H9 (cell line): ENCODE results near the gene ANP32B. TPM values are rescaled to one million over a fixed set of nuclear protein-coding genes. Genes with fewer than 3 reads are reported as not detected.
"Not testable (repeated sequence)": the region's sequence is repeated elsewhere in the genome, so short reads cannot be mapped to it uniquely, and the experiment has no call there.

Experiments used
- DNase-seq: peaks from one replicate; pipeline ENCODE4 v3.0.0-alpha.2; 2017
- H2AFZ ChIP-seq: one replicate; pipeline ENCODE4 v1.6.1; 2013; ENCODE audit warnings: mild to moderate bottlenecking, low read length, control low read depth, moderate library complexity
- H2AK5ac ChIP-seq: 2 replicates; pipeline ENCODE4 v1.6.1; 2013; ENCODE audit warnings: low read length, control low read depth, mixed read lengths; ENCODE audit not compliant: insufficient read length
- H2BK120ac ChIP-seq: one replicate; pipeline ENCODE4 v1.6.1; 2013; ENCODE audit warnings: low read depth, mild to moderate bottlenecking, low read length, control low read depth, inconsistent platforms; ENCODE audit not compliant: poor library complexity, severe bottlenecking
- H2BK12ac ChIP-seq: 2 replicates; pipeline ENCODE4 v1.6.1; 2013; ENCODE audit warnings: low read length, control low read depth, mixed read lengths, low read depth; ENCODE audit not compliant: insufficient read length
- H2BK15ac ChIP-seq: 2 replicates; pipeline ENCODE4 v1.6.1; 2013; ENCODE audit warnings: low read depth, low read length, control low read depth
- H2BK20ac ChIP-seq: one replicate; pipeline ENCODE4 v1.6.1; 2013; ENCODE audit warnings: low read depth, mild to moderate bottlenecking, low read length, control low read depth, inconsistent platforms; ENCODE audit not compliant: poor library complexity, severe bottlenecking
- H2BK5ac ChIP-seq: 2 replicates; pipeline ENCODE4 v1.6.1; 2013; ENCODE audit warnings: low read length, control low read depth, mixed read lengths; ENCODE audit not compliant: insufficient read length
- H3K14ac ChIP-seq: 2 replicates; pipeline ENCODE4 v1.6.1; 2013; ENCODE audit warnings: low read length, control low read depth; ENCODE audit not compliant: insufficient read depth
- H3K18ac ChIP-seq: 2 replicates; pipeline ENCODE4 v1.6.1; 2013; ENCODE audit warnings: low read depth, mild to moderate bottlenecking, mixed read lengths, low read length, control low read depth; ENCODE audit not compliant: insufficient read length
- H3K23ac ChIP-seq: 2 replicates; pipeline ENCODE4 v1.6.1; 2013; ENCODE audit warnings: low read length, control low read depth, mixed read lengths, low read depth; ENCODE audit not compliant: insufficient read length
- H3K23me2 ChIP-seq: 2 replicates; pipeline ENCODE4 v1.6.1; 2013; ENCODE audit warnings: low read depth, mild to moderate bottlenecking, mixed read lengths, low read length, control low read depth; ENCODE audit not compliant: insufficient read length, poor library complexity, severe bottlenecking
- H3K27ac ChIP-seq: 2 replicates; pipeline ENCODE4 v1.5.1; 2013; ENCODE audit warnings: low read length, control low read depth, mixed read lengths, low read depth; ENCODE audit not compliant: insufficient read length
- H3K27me3 ChIP-seq: 2 replicates; pipeline ENCODE4 v1.6.1; 2013; ENCODE audit warnings: low read length, control low read depth, inconsistent platforms; ENCODE audit not compliant: insufficient read depth
- H3K4ac ChIP-seq: 2 replicates; pipeline ENCODE4 v1.6.1; 2013; ENCODE audit warnings: low read depth, mild to moderate bottlenecking, control low read depth, inconsistent platforms, low read length, moderate library complexity
- H3K4me1 ChIP-seq: 2 replicates; pipeline ENCODE4 v1.6.1; 2013; ENCODE audit warnings: low read length, control low read depth, inconsistent platforms; ENCODE audit not compliant: insufficient read depth
- H3K4me2 ChIP-seq: 2 replicates; pipeline ENCODE4 v1.6.1; 2013; ENCODE audit warnings: low read length, control low read depth, mixed read lengths; ENCODE audit not compliant: insufficient read length, insufficient read depth
- H3K56ac ChIP-seq: 2 replicates; pipeline ENCODE4 v1.6.1; 2013; ENCODE audit warnings: low read depth, mild to moderate bottlenecking, mixed read lengths, low read length, control low read depth; ENCODE audit not compliant: insufficient read length
- H3K79me1 ChIP-seq: 2 replicates; pipeline ENCODE4 v1.6.1; 2013; ENCODE audit warnings: low read depth, mild to moderate bottlenecking, moderate library complexity, low read length, control low read depth, inconsistent platforms; ENCODE audit not compliant: insufficient read depth, poor library complexity, severe bottlenecking
- H3K79me2 ChIP-seq: 2 replicates; pipeline ENCODE4 v1.6.1; 2013; ENCODE audit warnings: low read length, control low read depth, inconsistent platforms; ENCODE audit not compliant: insufficient read depth
- H3K9ac ChIP-seq: 2 replicates; pipeline ENCODE4 v1.6.1; 2013; ENCODE audit warnings: low read length, control low read depth, mixed read lengths; ENCODE audit not compliant: insufficient read length; ENCODE audit errors: extremely low read depth
- H3K9me3 ChIP-seq: one replicate; pipeline ENCODE4 v1.6.1; 2013; ENCODE audit warnings: low read depth, low read length, inconsistent platforms; ENCODE audit not compliant: control insufficient read depth
- H3T11ph ChIP-seq: one replicate; pipeline ENCODE4 v1.6.1; 2013; ENCODE audit warnings: mild to moderate bottlenecking, low read length, control low read depth, inconsistent platforms
- H4K20me1 ChIP-seq: one replicate; pipeline ENCODE4 v1.6.1; 2013; ENCODE audit not compliant: control insufficient read depth, insufficient read length, insufficient read depth
- H4K5ac ChIP-seq: 2 replicates; pipeline ENCODE4 v1.6.1; 2013; ENCODE audit warnings: low read depth, mild to moderate bottlenecking, mixed read lengths, low read length, control low read depth; ENCODE audit not compliant: insufficient read length
- H4K8ac ChIP-seq: replicated peaks from 2 replicates; pipeline ENCODE4 v1.6.1; 2013; ENCODE audit warnings: low read length, control low read depth, mixed read lengths, low read depth; ENCODE audit not compliant: insufficient read length
- H4K91ac ChIP-seq: 2 replicates; pipeline ENCODE4 v1.6.1; 2013; ENCODE audit warnings: low read depth, mild to moderate bottlenecking, moderate library complexity, mixed read lengths, low read length, control low read depth; ENCODE audit not compliant: insufficient read length
- H3K27ac Mint-ChIP-seq, 3 experiments: 2 replicates in 2 of 3; 3 replicates in 1 of 3; pipeline ENCODE4 v1.8.0; 2020 to 2021; ENCODE audit warnings: mixed read lengths in 3 of 3, mild to moderate bottlenecking in 1 of 3, moderate library complexity in 1 of 3
- H3K27me3 Mint-ChIP-seq: 2 replicates; pipeline ENCODE4 v1.8.0; 2021; ENCODE audit warnings: low read depth, mild to moderate bottlenecking, moderate library complexity, mixed read lengths
- H3K36me3 Mint-ChIP-seq, 3 experiments: 2 replicates in 2 of 3; 3 replicates in 1 of 3; pipeline ENCODE4 v1.8.0; 2020 to 2021; ENCODE audit warnings: low read depth in 3 of 3, mixed read lengths in 3 of 3; ENCODE audit not compliant: insufficient read depth in 1 of 3
- H3K4me1 Mint-ChIP-seq, 2 experiments: 2 replicates each; pipeline ENCODE4 v1.8.0; 2020; ENCODE audit warnings: mixed read lengths in 2 of 2
- H3K4me3 Mint-ChIP-seq, 2 experiments: 2 replicates in 1 of 2; 3 replicates in 1 of 2; pipeline ENCODE4 v1.8.0; 2020 to 2021; ENCODE audit warnings: mild to moderate bottlenecking in 2 of 2, mixed read lengths in 2 of 2, moderate library complexity in 1 of 2
- H3K9me3 Mint-ChIP-seq, 2 experiments: 2 replicates in 1 of 2; 3 replicates in 1 of 2; pipeline ENCODE4 v1.8.0; 2020; ENCODE audit warnings: mild to moderate bottlenecking in 2 of 2, mixed read lengths in 2 of 2, moderate library complexity in 1 of 2
- WGBS: extraction: QIAGEN DNeasy Blood & Tissue Kit; methylation state at CpG from one replicate; pipeline ENCODE4 v1.1.7; 2013; ENCODE audit warnings: missing lambda C conversion rate, low lambda C conversion rate, mixed read lengths; ENCODE audit not compliant: insufficient read length; ENCODE audit errors: extremely low coverage; 5-methylcytosine and 5-hydroxymethylcytosine counted together
- total RNA-seq: library from RNA; stranded (reverse); gene quantifications from 2 replicates; pipeline ENCODE4 v1.2.1, GENCODE V29; 2021
- TF ChIP-seq, protein P1 (sequence below): fragments of 200-600 bp; sonication (generic); conservative IDR thresholded peaks from 3 replicates; pipeline ENCODE4 v1.8.0; 2021; ENCODE audit warnings: antibody characterized with exemption, mild to moderate bottlenecking

The ANP32B gene
- total RNA-seq, 1 experiment from 2014 or later = 91.6 TPM

DNA sequence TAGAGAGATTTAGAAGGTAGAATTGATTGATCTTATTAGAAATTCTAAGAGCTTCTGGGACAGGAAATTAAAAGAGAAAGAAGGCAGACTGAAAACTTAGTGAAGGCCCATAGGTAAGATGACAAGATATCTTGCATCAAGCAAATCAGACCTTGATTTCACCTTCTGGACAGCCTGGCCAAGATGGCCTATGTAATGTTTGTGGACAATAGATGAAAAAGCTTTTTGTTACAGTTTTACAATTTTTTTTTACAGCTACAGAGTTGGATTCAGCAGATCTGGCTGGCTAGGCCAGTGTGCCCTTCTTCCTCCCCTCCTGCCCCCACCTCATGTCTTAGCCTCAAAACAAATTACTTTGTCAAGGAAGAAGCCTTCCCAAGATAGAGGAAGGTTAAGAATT, 23.6 kb upstream of the ANP32B start:
- Histone ChIP-seq H3K9ac (no peak overlapping the region), H2BK5ac (no peak overlapping the region), H3K9me3 (no peaks in the 10 kb centered on the region), H3K18ac (no peak overlapping the region), H2AFZ (no peak overlapping the region), H4K91ac (no peak overlapping the region), H2AK5ac (no peak overlapping the region), H3K79me1 (no peaks in the 10 kb centered on the region), H2BK15ac (no peak overlapping the region), H3K79me2 (no peaks in the 10 kb centered on the region), H3K23me2 (no peaks in the 10 kb centered on the region), H2BK12ac (no peak overlapping the region), H3K56ac (no peak overlapping the region), H3K14ac (no peak overlapping the region), H4K20me1 (no peaks in the 10 kb centered on the region), H2BK20ac (no peak overlapping the region), H2BK120ac (no peak overlapping the region), H3K4me1 (no peaks in the 10 kb centered on the region), H3K27ac (no peak overlapping the region), H3K23ac (no peak overlapping the region), H3K4me2 (no peak overlapping the region), H3K4ac (no peak overlapping the region), H3T11ph (no peak overlapping the region), H4K8ac (no peak overlapping the region), H4K5ac (no peak overlapping the region), H3K27me3 (no peaks in the 10 kb centered on the region)
- Mint-ChIP-seq H3K27me3 (peaks cover 52% of the 10 kb centered on the region), H3K4me3 (no peak overlapping the region), H3K27ac (no peak overlapping the region), H3K36me3 (no peaks in the 10 kb centered on the region), H3K9me3 (no peaks in the 10 kb centered on the region), H3K4me1 (no peaks in the 10 kb centered on the region)
- DNase-seq = no peak
- TF ChIP-seq, protein P1, sequence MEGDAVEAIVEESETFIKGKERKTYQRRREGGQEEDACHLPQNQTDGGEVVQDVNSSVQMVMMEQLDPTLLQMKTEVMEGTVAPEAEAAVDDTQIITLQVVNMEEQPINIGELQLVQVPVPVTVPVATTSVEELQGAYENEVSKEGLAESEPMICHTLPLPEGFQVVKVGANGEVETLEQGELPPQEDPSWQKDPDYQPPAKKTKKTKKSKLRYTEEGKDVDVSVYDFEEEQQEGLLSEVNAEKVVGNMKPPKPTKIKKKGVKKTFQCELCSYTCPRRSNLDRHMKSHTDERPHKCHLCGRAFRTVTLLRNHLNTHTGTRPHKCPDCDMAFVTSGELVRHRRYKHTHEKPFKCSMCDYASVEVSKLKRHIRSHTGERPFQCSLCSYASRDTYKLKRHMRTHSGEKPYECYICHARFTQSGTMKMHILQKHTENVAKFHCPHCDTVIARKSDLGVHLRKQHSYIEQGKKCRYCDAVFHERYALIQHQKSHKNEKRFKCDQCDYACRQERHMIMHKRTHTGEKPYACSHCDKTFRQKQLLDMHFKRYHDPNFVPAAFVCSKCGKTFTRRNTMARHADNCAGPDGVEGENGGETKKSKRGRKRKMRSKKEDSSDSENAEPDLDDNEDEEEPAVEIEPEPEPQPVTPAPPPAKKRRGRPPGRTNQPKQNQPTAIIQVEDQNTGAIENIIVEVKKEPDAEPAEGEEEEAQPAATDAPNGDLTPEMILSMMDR = no peak

DNA sequence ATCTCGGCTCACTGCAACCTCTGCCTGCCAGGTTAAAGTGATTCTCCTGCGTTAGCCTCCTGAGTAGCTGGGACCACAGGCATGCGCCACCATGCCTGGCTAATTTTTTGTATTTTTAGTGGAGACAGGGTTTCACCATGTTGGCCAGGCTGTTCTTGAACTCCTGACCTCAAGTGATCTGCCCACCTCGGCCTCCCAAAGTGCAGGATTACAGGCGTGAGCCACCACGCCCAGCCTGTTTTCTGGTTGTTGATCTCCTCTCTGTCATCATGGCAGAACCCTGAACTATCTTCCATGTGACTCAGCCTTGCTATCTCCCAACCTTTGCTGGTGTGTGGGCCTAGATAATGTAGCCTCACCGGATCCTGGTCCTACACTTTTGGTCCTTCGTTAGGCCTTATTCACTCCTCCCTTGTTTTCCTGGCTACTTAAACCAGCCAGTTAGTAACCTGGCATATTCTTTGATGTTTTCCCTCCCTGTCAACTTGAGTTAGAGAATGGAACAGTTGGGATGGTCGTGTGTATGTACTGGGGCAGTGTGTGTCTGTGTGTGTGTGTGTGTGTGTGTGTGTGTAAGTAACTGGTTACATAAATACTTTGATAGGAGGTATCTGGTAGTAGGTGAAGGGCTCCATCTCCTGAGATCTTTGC, 22.3 kb upstream of the ANP32B start:
- H3K18ac ChIP-seq, H3K9ac ChIP-seq, H3K4me2 ChIP-seq, H3K27ac Mint-ChIP-seq, H4K20me1 ChIP-seq, H3K4me1 ChIP-seq, H2AK5ac ChIP-seq, H4K5ac ChIP-seq, H4K8ac ChIP-seq, H3K14ac ChIP-seq, H2BK120ac ChIP-seq, H3K4me3 Mint-ChIP-seq, H2BK5ac ChIP-seq, H2BK15ac ChIP-seq, H3K9me3 ChIP-seq, H3K27ac ChIP-seq, H3K79me2 ChIP-seq, DNase-seq, H2BK12ac ChIP-seq, H2BK20ac ChIP-seq, H2AFZ ChIP-seq, H4K91ac ChIP-seq, H3K56ac ChIP-seq, H3K36me3 Mint-ChIP-seq, H3K9me3 Mint-ChIP-seq, H3K23ac ChIP-seq, H3T11ph ChIP-seq, H3K23me2 ChIP-seq, H3K4me1 Mint-ChIP-seq, H3K4ac ChIP-seq, H3K79me1 ChIP-seq, H3K27me3 ChIP-seq: not testable (repeated sequence)
- peaks cover 63% of the 10 kb centered on the region for H3K27me3 Mint-ChIP-seq
- WGBS = no CpG with 5 or more reads among the region's 9 CpGs
